ENCODE results near the gene RACGAP1.

RACGAP1 gene

GRCh38 chr12:50056639-50056976 is 31.3 kb upstream of the RACGAP1 start:
- DNase-seq (ENCODE audit: low spot score) = no peak

- DNase-seq (ENCODE audit: low spot score) = peak; percentile 81
These were observed 30.7 kb upstream of the RACGAP1 start for GRCh38 chr12:50055831-50056638.

GRCh38 chr12:50053583-50053982 is 28.3 kb upstream of the RACGAP1 start:
- DNase-seq (ENCODE audit: low spot score) = no peak

- DNase-seq (ENCODE audit: low spot score) = no peak
These were observed 27.7 kb upstream of the RACGAP1 start for GRCh38 chr12:50052964-50053363.

- DNase-seq (ENCODE audit: low spot score) = no peak
These were observed 27.2 kb upstream of the RACGAP1 start for GRCh38 chr12:50052544-50052943.

GRCh38 chr12:50051101-50051806 is 26.0 kb upstream of the RACGAP1 start:
- DNase-seq (ENCODE audit: low spot score) = no peak

GRCh38 chr12:50050410-50051098 is 25.3 kb upstream of the RACGAP1 start:
- DNase-seq (ENCODE audit: low spot score) = no peak

- no peak for DNase-seq (ENCODE audit: low spot score)
These were observed 24.8 kb upstream of the RACGAP1 start for GRCh38 chr12:50050119-50050385.

GRCh38 chr12:50049254-50050118 is 24.2 kb upstream of the RACGAP1 start:
- DNase-seq (ENCODE audit: low spot score) = no peak

- DNase-seq (ENCODE audit: low spot score) = no peak
These were observed 22.5 kb upstream of the RACGAP1 start for GRCh38 chr12:50047693-50048250.

GRCh38 chr12:50043854-50044253 is 18.6 kb upstream of the RACGAP1 start:
- DNase-seq (ENCODE audit: low spot score) = no peak

GRCh38 chr12:50043308-50043707 is 18.0 kb upstream of the RACGAP1 start:
- DNase-seq (ENCODE audit: low spot score) = no peak

GRCh38 chr12:50042693-50043092 is 17.4 kb upstream of the RACGAP1 start:
- DNase-seq (ENCODE audit: low spot score) = no peak

- DNase-seq (ENCODE audit: low spot score) = no peak
These were observed 16.7 kb upstream of the RACGAP1 start for GRCh38 chr12:50041962-50042361.

GRCh38 chr12:50041062-50041860 is 16.0 kb upstream of the RACGAP1 start:
- no peak for DNase-seq (ENCODE audit: low spot score)

GRCh38 chr12:50040657-50041056 is 15.4 kb upstream of the RACGAP1 start:
- DNase-seq (ENCODE audit: low spot score) = no peak

- peak; percentile 78 for DNase-seq (ENCODE audit: low spot score)
These were observed 14.0 kb upstream of the RACGAP1 start for GRCh38 chr12:50039151-50039835.

- DNase-seq (ENCODE audit: low spot score) = no peak
These were observed 13.0 kb upstream of the RACGAP1 start for GRCh38 chr12:50038336-50038735.

- no peak for DNase-seq (ENCODE audit: low spot score)
These were observed 7.7 kb upstream of the RACGAP1 start for GRCh38 chr12:50032854-50033581.

- DNase-seq (ENCODE audit: low spot score) = no peak
These were observed 7.2 kb upstream of the RACGAP1 start for GRCh38 chr12:50032515-50032853.

All from germinal center (tissue), 1 donor.